GM12872 (cell line): ENCODE results near the gene FAF2.

Experiments
- CTCF ChIP-seq: IDR thresholded peaks from 3 replicates; pipeline ENCODE4 v1.5.1; 2011; ENCODE audit warnings: low read depth, mild to moderate bottlenecking, low read length, moderate library complexity; ENCODE audit not compliant: insufficient read depth

FAF2 gene

GRCh38 chr5:176489077-176489476 is 40.9 kb downstream of the FAF2 start:
- no peak for TF ChIP-seq CTCF

GRCh38 chr5:176490301-176490700 is 42.1 kb downstream of the FAF2 start:
- no peak for TF ChIP-seq CTCF

- TF ChIP-seq CTCF = no peak
Measured at GRCh38 chr5:176491101-176491502, 42.9 kb downstream of the FAF2 start.

- no peak for TF ChIP-seq CTCF
Measured at GRCh38 chr5:176491901-176492300, 43.7 kb downstream of the FAF2 start.

GRCh38 chr5:176492431-176492830 is 44.2 kb downstream of the FAF2 start:
- no peak for TF ChIP-seq CTCF

GRCh38 chr5:176497852-176498251 is 49.7 kb downstream of the FAF2 start:
- TF ChIP-seq CTCF = no peak

- TF ChIP-seq CTCF = no peak
Measured at GRCh38 chr5:176499273-176499672, 51.1 kb downstream of the FAF2 start.

- no peak for TF ChIP-seq CTCF
Measured at GRCh38 chr5:176500511-176500910, 52.3 kb downstream of the FAF2 start.
